ENCODE results near the gene UHRF1.

UHRF1 gene

GRCh38 chr19:4987692-4988370, 78.5 kb downstream of the UHRF1 start:
- no peak for TF ChIP-seq CTCF (IDR thresholded peaks at IDR 0.05; ENCODE audit: control insufficient read depth, extremely low read depth, insufficient read depth)
- H3K4me3 ChIP-seq (ENCODE audit: low read depth, low read length) = no peak overlapping the region
- no peak for DNase-seq (ENCODE audit: low read depth)

- H3K4me3 ChIP-seq (ENCODE audit: low read depth, low read length) = no peak overlapping the region
- no peak for TF ChIP-seq CTCF (IDR thresholded peaks at IDR 0.05; ENCODE audit: control insufficient read depth, extremely low read depth, insufficient read depth)
- no peak for DNase-seq (ENCODE audit: low read depth)
Observed at GRCh38 chr19:4988770-4989251, 79.5 kb downstream of the UHRF1 start.

- no peak for DNase-seq (ENCODE audit: low read depth)
- TF ChIP-seq CTCF (IDR thresholded peaks at IDR 0.05; ENCODE audit: control insufficient read depth, extremely low read depth, insufficient read depth) = no peak
Observed at GRCh38 chr19:4990306-4990705, 81.0 kb downstream of the UHRF1 start.

GRCh38 chr19:4991538-4991937, 82.2 kb downstream of the UHRF1 start:
- TF ChIP-seq CTCF (IDR thresholded peaks at IDR 0.05; ENCODE audit: control insufficient read depth, extremely low read depth, insufficient read depth) = no peak
- DNase-seq (ENCODE audit: low read depth) = peak; percentile 94
- H3K4me3 ChIP-seq (ENCODE audit: low read depth, low read length) = no peak overlapping the region

More at GRCh38 chr19:4990306-4990705, 81.0 kb downstream of the UHRF1 start:
- H3K4me3 ChIP-seq (ENCODE audit: low read depth, low read length) = no peak overlapping the region

GRCh38 chr19:4991996-4992698, 82.8 kb downstream of the UHRF1 start:
- peak; percentile 96 for DNase-seq (ENCODE audit: low read depth)
- H3K4me3 ChIP-seq (ENCODE audit: low read depth, low read length) = no peak overlapping the region
- no peak for TF ChIP-seq CTCF (IDR thresholded peaks at IDR 0.05; ENCODE audit: control insufficient read depth, extremely low read depth, insufficient read depth)

- H3K4me3 ChIP-seq (ENCODE audit: low read depth, low read length) = no peak overlapping the region
- DNase-seq (ENCODE audit: low read depth) = no peak
- no peak for TF ChIP-seq CTCF (IDR thresholded peaks at IDR 0.05; ENCODE audit: control insufficient read depth, extremely low read depth, insufficient read depth)
Observed at GRCh38 chr19:4993683-4994082, 84.4 kb downstream of the UHRF1 start.

All from LNCaP clone FGC (cell line).